Left forelimb (tissue), 1 donor: ENCODE data around the gene KIAA0825.

Experiments used
- DNase-seq: peaks from one replicate; pipeline ENCODE4 v3.0.0-alpha.2; 2018; ENCODE audit warnings: low spot score

Gene KIAA0825

GRCh38 chr5:94440015-94440414, 178.4 kb downstream of the KIAA0825 start:
- DNase-seq = no peak

GRCh38 chr5:94433397-94434163, 184.8 kb downstream of the KIAA0825 start:
- DNase-seq = no peak

- no peak for DNase-seq
Observed at GRCh38 chr5:94432499-94432898, 185.9 kb downstream of the KIAA0825 start.

- no peak for DNase-seq
Observed at GRCh38 chr5:94431696-94432095, 186.7 kb downstream of the KIAA0825 start.

- no peak for DNase-seq
Observed at GRCh38 chr5:94429566-94429965, 188.8 kb downstream of the KIAA0825 start.

- no peak for DNase-seq
Observed at GRCh38 chr5:94425396-94425795, 193.0 kb downstream of the KIAA0825 start.

GRCh38 chr5:94423411-94423810, 195.0 kb downstream of the KIAA0825 start:
- no peak for DNase-seq

- DNase-seq = no peak
Observed at GRCh38 chr5:94422812-94423211, 195.6 kb downstream of the KIAA0825 start.

GRCh38 chr5:94420885-94421284, 197.5 kb downstream of the KIAA0825 start:
- DNase-seq = no peak

GRCh38 chr5:94415798-94416197, 202.6 kb downstream of the KIAA0825 start:
- no peak for DNase-seq

- DNase-seq = no peak
Observed at GRCh38 chr5:94409440-94409839, 209.0 kb downstream of the KIAA0825 start.

GRCh38 chr5:94407023-94407422, 211.4 kb downstream of the KIAA0825 start:
- no peak for DNase-seq

GRCh38 chr5:94403483-94403882, 214.9 kb downstream of the KIAA0825 start:
- no peak for DNase-seq

- DNase-seq = no peak
Observed at GRCh38 chr5:94402096-94402495, 216.3 kb downstream of the KIAA0825 start.

GRCh38 chr5:94397508-94397907, 220.9 kb downstream of the KIAA0825 start:
- DNase-seq = no peak

- DNase-seq = no peak
Observed at GRCh38 chr5:94396687-94397086, 221.7 kb downstream of the KIAA0825 start.

GRCh38 chr5:94395468-94395867, 222.9 kb downstream of the KIAA0825 start:
- DNase-seq = no peak

GRCh38 chr5:94391996-94392395, 226.4 kb downstream of the KIAA0825 start:
- no peak for DNase-seq

- DNase-seq = no peak
Observed at GRCh38 chr5:94389515-94389899, 228.9 kb downstream of the KIAA0825 start.

- no peak for DNase-seq
Observed at GRCh38 chr5:94388773-94389514, 229.5 kb downstream of the KIAA0825 start.

- DNase-seq = no peak
Observed at GRCh38 chr5:94385767-94386166, 232.6 kb downstream of the KIAA0825 start.

- no peak for DNase-seq
Observed at GRCh38 chr5:94378062-94378461, 240.3 kb downstream of the KIAA0825 start.

GRCh38 chr5:94376672-94377345, 241.6 kb downstream of the KIAA0825 start:
- DNase-seq = no peak
